Activated naive CD4-positive, alpha-beta T cell treated with anti-CD3 and anti-CD28 coated beads, Interleukin-2, amount 10 ng/mL, durations not matched to agents 7 days and 5 days (primary cell): ENCODE data around the gene ABRACL.

Experiments
- CTCF ChIA-PET: fragments of 350-600 bp; sonication (Branson Sonifier 250); formaldehyde crosslinking; loops from one replicate; lab custom pipeline; 2021; ENCODE audit warnings: antibody characterized with exemption; lab: Charles Lee
- DNase-seq: peaks from one replicate; pipeline ENCODE4 v3.0.0-alpha.2; 2020
- H3K27ac Mint-ChIP-seq: one replicate; pipeline ENCODE4 v1.8.0; 2021; ENCODE audit warnings: mild to moderate bottlenecking, moderate library complexity, mixed read lengths
- H3K27me3 Mint-ChIP-seq: one replicate; pipeline ENCODE4 v1.8.0; 2021; ENCODE audit warnings: mild to moderate bottlenecking, mixed read lengths
- H3K36me3 Mint-ChIP-seq: one replicate; pipeline ENCODE4 v1.8.0; 2021; ENCODE audit warnings: mixed read lengths
- H3K4me1 Mint-ChIP-seq: one replicate; pipeline ENCODE4 v1.8.0; 2021; ENCODE audit warnings: mixed read lengths
- H3K4me3 Mint-ChIP-seq: one replicate; pipeline ENCODE4 v1.8.0; 2021; ENCODE audit warnings: mild to moderate bottlenecking, moderate library complexity, mixed read lengths
- H3K9me3 Mint-ChIP-seq: one replicate; pipeline ENCODE4 v1.8.0; 2021; ENCODE audit warnings: mixed read lengths

The ABRACL gene

DNA sequence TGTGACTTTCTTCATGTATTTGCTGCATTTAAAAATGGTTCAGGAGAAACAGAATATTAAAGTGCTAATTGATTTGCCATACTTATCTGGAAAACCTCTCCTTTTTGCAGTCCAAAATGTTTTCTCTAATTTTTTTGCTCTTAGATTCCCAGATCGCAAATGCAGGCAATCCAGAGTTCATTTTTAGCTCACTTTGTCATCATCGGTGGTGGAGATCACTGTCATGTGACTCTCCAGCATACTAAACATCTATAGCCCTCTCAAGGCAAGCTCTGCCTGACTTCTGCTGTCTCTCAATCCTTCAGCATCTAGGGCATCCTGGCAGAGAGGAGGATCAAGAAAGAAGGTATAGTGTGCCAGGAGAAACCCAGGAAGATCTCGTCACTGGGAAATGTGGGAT is 24.8 kb downstream of the ABRACL start:
- CTCF ChIA-PET, result interaction anchor here (0.6 to 1.3 kb wide), 2 partner anchors 64 to 237 kb away, joined by 3 read pairs; no protein-coding TSS in a partner anchor
- no peaks in the 10 kb centered on the region for H3K4me1 Mint-ChIP-seq
- no peaks in the 10 kb centered on the region for H3K9me3 Mint-ChIP-seq
- no peaks in the 10 kb centered on the region for H3K36me3 Mint-ChIP-seq
- no peak for DNase-seq
- peaks cover 4% of the 10 kb centered on the region for H3K27me3 Mint-ChIP-seq
- H3K27ac Mint-ChIP-seq, result no peak overlapping the region
- H3K4me3 Mint-ChIP-seq, result no peak overlapping the region

DNA sequence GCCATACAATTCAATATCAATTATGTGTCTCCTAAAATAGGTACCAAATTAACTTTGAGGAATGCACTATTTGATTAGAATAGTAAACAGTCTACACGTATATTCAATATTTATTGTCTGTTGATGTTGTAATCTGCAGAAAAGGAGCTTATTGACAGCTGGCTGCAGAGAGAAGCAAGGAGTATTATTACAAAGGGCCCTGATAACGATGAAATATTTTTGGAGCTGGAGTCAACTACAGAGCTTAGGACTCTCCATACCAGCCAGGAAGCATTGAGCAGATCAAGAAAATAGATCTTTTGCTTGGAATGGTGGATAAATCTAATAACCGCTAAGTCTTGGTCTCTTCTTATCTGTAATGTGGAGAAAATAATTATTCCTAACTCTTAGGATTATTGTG is 25.5 kb downstream of the ABRACL start:
- no peak for DNase-seq
- CTCF ChIA-PET, result interaction anchor here (0.6 to 0.9 kb wide), 3 partner anchors 20 to 238 kb away, joined by 3 read pairs; no protein-coding TSS in a partner anchor
- Mint-ChIP-seq H3K9me3 (no peaks in the 10 kb centered on the region), H3K4me3 (no peak overlapping the region), H3K36me3 (no peaks in the 10 kb centered on the region), H3K4me1 (no peaks in the 10 kb centered on the region), H3K27me3 (peaks cover 4% of the 10 kb centered on the region), H3K27ac (no peak overlapping the region)

DNA sequence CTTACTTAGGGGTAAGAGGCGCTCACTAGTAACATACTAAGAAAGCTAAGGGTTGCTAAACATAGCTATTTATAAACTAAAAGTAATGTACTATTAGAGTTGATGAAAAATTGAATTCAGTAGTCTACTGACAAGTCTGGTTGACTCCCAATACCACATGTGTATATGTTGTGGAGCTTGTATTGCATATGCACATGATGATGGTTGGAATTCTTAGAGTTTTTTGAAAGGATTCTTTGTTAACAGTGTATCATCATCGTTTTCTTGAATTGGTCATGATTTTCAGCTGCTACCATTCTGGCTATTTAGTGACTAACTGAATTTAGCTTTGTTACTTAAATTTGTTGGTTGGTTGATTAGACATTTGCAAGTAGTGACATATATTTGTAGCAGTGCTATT is 27.2 kb downstream of the ABRACL start:
- Mint-ChIP-seq H3K27ac (no peak overlapping the region), H3K4me3 (no peak overlapping the region), H3K27me3 (peaks cover 4% of the 10 kb centered on the region)

DNA sequence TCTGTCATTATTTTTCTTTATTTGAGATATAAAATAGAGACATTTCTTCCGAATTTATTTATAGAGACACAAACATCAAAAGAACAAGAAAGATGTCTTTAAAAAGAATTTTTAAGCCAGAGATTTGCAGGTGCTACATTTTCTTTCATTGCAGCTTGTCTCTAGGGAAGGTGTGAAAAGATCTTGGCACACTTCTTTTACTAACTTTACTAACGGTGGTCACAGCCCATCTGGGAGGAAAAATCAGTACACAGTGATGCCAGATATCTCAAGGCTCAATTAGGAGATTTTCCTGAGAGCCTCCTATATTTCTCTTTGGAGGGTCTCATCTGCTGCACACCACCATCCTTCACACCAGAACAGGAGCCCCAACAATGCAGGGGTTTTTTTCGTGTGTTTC is 29.5 kb downstream of the ABRACL start:
- no peak for DNase-seq
- H3K36me3 Mint-ChIP-seq, result no peaks in the 10 kb centered on the region
- no peak overlapping the region for H3K4me3 Mint-ChIP-seq
- no peaks in the 10 kb centered on the region for H3K9me3 Mint-ChIP-seq
- no peak overlapping the region for H3K27ac Mint-ChIP-seq
- H3K4me1 Mint-ChIP-seq, result no peaks in the 10 kb centered on the region
- CTCF ChIA-PET, result no interaction called here
- no peaks in the 10 kb centered on the region for H3K27me3 Mint-ChIP-seq

More for the DNA sequence above, 27.2 kb downstream of the ABRACL start:
- no peaks in the 10 kb centered on the region for H3K36me3 Mint-ChIP-seq
- H3K4me1 Mint-ChIP-seq, result no peaks in the 10 kb centered on the region
- H3K9me3 Mint-ChIP-seq, result no peaks in the 10 kb centered on the region
- CTCF ChIA-PET, result no interaction called here
- no peak for DNase-seq

DNA sequence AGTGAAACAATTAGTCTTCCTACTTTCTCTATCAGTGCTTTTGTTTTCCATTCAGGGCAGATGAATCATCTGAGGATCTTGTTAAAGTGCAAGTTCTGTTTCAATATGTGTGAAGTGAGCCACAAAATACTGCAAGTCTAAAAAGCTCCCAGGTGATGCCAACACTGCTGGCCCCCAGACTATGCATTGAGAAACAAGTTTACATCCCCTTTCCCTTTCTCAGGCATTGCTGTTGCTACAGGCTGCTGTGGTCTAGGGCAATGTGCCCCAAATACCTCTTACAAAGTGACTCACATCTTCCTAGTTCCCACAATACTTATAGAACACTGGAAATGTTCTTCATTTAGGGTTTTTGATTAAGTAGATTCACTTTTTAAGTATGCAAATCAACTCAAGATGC is 31.8 kb downstream of the ABRACL start:
- CTCF ChIA-PET, result no interaction called here

DNA sequence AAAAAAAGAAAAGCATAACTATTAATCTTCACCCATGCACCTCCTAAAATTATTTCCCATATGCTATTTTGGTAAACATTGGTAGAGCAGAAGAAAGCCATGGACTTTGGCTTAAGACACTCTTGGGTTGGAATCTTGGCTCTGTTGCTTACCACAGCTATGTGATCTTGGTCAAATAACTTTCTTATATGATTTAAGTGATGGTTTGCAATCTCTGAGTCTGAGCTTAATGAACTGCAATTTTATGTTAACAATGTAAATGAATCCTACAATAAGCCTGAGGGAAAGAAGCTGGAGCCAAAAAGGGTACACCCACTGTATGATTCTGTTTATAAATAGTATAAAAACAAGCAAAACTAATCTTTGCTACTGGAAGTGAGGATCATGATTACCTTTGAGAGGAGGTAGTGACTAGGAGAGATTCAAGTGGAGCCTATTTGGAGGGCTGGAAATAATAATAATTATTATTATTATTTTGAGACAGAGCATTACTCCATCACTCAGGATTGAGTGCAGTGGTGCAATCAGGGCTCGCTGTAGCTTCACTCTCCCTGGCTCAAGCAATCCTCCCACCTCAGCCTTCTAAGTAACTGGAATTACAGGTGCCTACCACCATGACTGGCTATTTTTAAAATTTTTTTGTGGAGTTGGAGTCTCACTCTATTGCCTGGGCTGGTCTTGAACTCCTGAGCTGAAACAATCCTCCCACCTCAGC is 34.5 kb downstream of the ABRACL start:
- no peak for DNase-seq
- Mint-ChIP-seq H3K4me3 (no peak overlapping the region), H3K36me3 (no peaks in the 10 kb centered on the region), H3K9me3 (no peaks in the 10 kb centered on the region), H3K27ac (no peak overlapping the region), H3K27me3 (peaks cover 5% of the 10 kb centered on the region), H3K4me1 (no peaks in the 10 kb centered on the region)
- CTCF ChIA-PET, result no interaction called here

More for the DNA sequence above, 31.8 kb downstream of the ABRACL start:
- H3K4me1 Mint-ChIP-seq, result no peaks in the 10 kb centered on the region
- H3K4me3 Mint-ChIP-seq, result no peak overlapping the region
- DNase-seq, result no peak
- no peaks in the 10 kb centered on the region for H3K27me3 Mint-ChIP-seq
- no peaks in the 10 kb centered on the region for H3K9me3 Mint-ChIP-seq
- no peaks in the 10 kb centered on the region for H3K36me3 Mint-ChIP-seq
- no peak overlapping the region for H3K27ac Mint-ChIP-seq

DNA sequence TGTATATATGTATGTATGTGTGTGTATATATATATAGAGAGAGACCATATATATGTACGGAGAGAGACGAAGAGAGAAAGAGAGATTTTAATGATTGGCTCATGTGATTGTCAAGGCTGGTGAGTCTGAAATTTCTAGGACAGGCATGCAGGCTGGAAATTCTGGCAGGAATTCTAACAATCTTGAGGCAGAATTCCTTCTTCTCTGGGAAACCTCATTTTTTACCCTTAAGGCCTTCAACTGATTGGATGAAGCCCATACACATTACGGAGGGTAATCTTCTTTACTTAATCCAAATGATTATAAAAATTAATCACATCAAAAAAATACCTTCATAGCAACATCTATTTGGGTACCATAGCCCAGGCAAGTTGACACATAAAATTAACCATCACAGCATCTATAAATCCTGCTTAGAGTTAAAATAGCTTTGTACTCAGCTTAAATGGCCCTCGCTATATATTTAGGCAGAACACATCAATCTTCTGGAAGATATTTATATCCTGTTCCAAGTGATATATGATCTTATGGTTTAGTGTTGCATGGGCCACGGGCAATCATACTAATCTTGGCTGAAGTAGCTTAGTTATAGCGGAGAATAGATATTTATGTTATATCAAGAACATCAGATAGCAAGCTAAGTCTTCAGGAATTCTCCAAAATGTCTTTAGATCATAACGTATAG is 36.6 kb downstream of the ABRACL start:
- Mint-ChIP-seq H3K4me3 (no peak overlapping the region), H3K27ac (no peak overlapping the region), H3K9me3 (no peaks in the 10 kb centered on the region), H3K36me3 (no peaks in the 10 kb centered on the region), H3K4me1 (no peaks in the 10 kb centered on the region), H3K27me3 (peaks cover 5% of the 10 kb centered on the region)
- CTCF ChIA-PET, result no interaction called here
- DNase-seq, result no peak

DNA sequence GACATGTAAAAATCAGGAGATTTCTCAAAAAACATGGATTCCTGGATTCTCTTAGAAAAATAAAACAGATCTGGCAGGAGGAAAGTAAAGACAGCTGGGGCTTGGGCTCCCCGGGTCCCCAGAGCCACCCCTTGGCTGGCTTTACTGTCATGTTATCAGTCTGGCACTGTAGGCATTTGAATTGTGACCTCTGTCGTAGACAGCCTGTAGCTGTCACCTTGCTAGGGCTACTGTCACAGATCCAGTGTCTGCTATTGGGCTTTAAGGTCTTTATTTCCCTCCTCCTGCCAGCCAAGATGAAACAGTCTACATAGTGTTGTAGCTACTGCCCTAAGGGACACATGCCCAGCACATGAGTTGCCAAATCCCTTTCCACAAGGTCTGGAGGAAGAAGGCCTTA is 37.5 kb downstream of the ABRACL start:
- no peak overlapping the region for H3K4me3 Mint-ChIP-seq

DNA sequence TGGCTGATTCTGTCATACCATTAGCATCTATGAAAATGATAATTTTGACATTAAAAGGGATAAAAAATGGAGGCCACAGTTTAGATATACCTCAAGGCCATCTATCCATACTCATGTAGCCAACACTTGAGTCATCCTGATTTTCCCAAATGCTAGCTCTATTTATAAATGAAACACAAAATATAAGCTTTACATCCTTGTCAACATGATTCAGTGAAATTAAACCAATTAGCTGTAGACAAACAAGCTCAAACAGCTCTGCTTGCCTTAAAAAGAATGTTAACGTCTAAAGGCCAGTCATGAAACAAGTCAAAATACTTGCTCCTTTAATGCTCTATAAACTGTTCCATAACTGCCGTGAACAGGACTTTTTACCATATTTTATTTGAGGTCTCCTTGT is 40.3 kb downstream of the ABRACL start:
- Mint-ChIP-seq H3K36me3 (no peaks in the 10 kb centered on the region), H3K9me3 (no peaks in the 10 kb centered on the region), H3K4me1 (no peaks in the 10 kb centered on the region), H3K4me3 (no peak overlapping the region), H3K27me3 (peaks cover 5% of the 10 kb centered on the region), H3K27ac (no peak overlapping the region)
- CTCF ChIA-PET, result no interaction called here
- no peak for DNase-seq

More for the DNA sequence above, 37.5 kb downstream of the ABRACL start:
- Mint-ChIP-seq H3K27me3 (peaks cover 5% of the 10 kb centered on the region), H3K27ac (no peak overlapping the region), H3K4me1 (no peaks in the 10 kb centered on the region), H3K36me3 (no peaks in the 10 kb centered on the region), H3K9me3 (no peaks in the 10 kb centered on the region)
- CTCF ChIA-PET, result no interaction called here
- no peak for DNase-seq

DNA sequence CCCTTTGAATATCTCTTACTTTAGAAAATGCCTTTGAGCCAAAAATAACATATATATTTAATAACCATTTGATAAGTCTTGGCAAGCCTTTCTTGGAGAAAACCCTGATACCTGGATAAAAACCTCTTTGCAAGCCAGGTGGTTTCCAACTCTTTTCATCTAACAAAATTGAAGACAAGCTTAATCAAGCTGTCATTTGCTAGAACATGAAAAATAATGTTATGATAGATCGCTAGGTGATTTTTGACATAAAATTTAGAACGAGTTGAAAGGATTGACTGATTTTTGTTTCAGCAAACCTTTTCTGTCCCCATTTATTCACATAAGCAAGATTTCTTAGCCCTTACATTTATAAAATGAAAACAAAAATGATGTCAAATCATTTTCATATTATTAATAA is 44.6 kb downstream of the ABRACL start:
- Mint-ChIP-seq H3K9me3 (no peaks in the 10 kb centered on the region), H3K4me1 (no peaks in the 10 kb centered on the region), H3K27ac (no peak overlapping the region), H3K36me3 (no peaks in the 10 kb centered on the region), H3K27me3 (no peaks in the 10 kb centered on the region), H3K4me3 (no peak overlapping the region)
- no peak for DNase-seq
- CTCF ChIA-PET, result no interaction called here

DNA sequence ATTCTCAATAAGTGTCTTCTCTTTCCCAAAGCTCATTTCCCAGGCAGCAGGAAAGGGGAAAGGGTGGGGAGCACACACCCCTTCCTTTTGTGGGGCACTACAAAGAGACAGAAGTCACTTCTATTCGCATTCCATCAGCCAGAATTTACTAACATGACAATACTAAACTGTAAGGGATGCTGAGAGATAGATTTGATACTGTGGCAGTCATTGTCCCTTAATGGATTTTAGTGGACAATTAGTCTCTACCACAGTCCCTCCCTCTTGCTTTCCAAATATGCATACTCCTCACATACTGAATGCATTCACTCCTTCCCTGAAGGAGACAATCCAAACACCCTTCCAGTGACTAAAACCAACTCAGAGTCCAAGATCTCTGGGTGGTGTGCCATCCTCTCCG is 50.5 kb downstream of the ABRACL start:
- CTCF ChIA-PET, result no interaction called here
- DNase-seq, result no peak
- no peaks in the 10 kb centered on the region for H3K9me3 Mint-ChIP-seq
- H3K27me3 Mint-ChIP-seq, result no peaks in the 10 kb centered on the region
- no peak overlapping the region for H3K27ac Mint-ChIP-seq
- H3K36me3 Mint-ChIP-seq, result no peaks in the 10 kb centered on the region
- H3K4me1 Mint-ChIP-seq, result peaks cover 4% of the 10 kb centered on the region
- H3K4me3 Mint-ChIP-seq, result no peak overlapping the region

DNA sequence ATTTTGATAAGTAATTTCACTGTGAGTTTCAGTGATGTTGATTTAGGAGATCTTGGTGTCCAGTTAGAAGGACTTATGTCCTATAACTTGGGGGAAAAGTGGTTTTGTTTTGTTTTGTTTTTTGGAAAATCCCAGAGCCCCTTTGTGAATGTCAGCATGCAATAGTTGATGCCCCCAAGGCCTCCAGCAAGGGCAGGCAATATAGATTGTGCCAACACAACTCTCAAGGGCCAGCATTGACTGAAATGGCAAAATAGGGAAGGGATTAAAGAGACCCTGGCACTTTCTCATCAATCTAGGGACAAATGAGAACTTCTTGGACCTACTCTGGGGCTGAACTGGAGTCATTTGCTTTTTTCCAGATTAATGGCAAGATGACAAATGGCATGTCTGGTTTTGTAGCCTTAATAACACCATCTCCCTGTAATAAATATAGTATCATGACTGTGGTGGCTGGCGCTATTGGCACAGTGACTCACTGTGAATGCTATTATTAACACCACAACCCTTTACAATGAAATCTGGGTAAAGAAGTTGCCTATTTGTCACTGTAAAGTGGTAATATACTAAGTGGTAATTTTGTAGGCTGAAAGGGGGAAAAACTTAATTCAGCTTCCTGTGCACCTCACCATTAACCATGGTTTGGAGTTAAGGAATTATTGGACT is 51.8 kb downstream of the ABRACL start:
- CTCF ChIA-PET, result no interaction called here
- Mint-ChIP-seq H3K4me3 (no peak overlapping the region), H3K27me3 (no peaks in the 10 kb centered on the region), H3K36me3 (no peaks in the 10 kb centered on the region), H3K4me1 (peaks cover 4% of the 10 kb centered on the region), H3K27ac (no peak overlapping the region), H3K9me3 (peaks cover 2% of the 10 kb centered on the region)
- DNase-seq, result no peak

DNA sequence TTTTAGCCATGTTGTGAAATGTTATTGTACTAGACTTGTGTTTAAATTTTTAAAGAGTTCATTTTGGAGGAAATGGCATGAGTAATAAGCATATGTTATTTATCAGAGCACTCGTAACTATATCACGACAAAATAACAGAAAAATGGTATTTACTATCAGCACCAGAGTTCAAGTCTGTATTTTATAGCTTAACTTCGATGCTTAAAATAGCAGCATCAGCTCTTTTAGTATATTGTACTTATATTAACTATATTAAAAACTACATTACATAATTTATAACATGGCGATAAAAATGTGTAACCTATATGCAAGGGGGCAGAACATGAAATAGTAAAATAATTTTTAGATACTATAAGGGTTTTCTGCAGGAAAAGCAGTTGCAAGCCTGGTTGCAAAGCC is 52.9 kb downstream of the ABRACL start:
- peaks cover 4% of the 10 kb centered on the region for H3K4me1 Mint-ChIP-seq
- no peak for DNase-seq
- H3K27me3 Mint-ChIP-seq, result no peaks in the 10 kb centered on the region
- CTCF ChIA-PET, result no interaction called here
- H3K4me3 Mint-ChIP-seq, result no peak overlapping the region
- H3K36me3 Mint-ChIP-seq, result no peaks in the 10 kb centered on the region
- no peak overlapping the region for H3K27ac Mint-ChIP-seq
- peaks cover 2% of the 10 kb centered on the region for H3K9me3 Mint-ChIP-seq

DNA sequence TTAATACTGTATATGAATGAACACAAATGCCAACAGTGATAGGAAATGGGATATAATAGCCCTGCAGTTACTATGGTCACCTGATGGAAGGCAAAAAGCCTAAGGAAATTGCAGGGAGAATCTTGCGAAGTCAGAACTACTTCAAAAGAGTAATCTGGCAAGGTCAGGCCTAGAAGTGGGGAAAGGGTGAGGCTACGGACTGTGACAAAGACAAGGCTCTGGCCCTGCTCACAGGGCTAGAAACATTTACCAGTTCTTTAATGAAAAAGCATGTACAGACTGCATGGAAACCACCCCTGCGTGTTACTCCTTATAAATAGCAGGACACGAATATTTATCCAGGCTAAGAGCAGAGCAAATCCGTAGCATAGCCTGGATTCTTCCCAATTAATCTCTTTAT is 53.8 kb downstream of the ABRACL start:
- no peak for DNase-seq
- Mint-ChIP-seq H3K9me3 (peaks cover 2% of the 10 kb centered on the region), H3K4me3 (no peak overlapping the region), H3K27ac (no peak overlapping the region), H3K27me3 (no peaks in the 10 kb centered on the region), H3K36me3 (no peaks in the 10 kb centered on the region), H3K4me1 (peaks cover 4% of the 10 kb centered on the region)
- CTCF ChIA-PET, result no interaction called here

DNA sequence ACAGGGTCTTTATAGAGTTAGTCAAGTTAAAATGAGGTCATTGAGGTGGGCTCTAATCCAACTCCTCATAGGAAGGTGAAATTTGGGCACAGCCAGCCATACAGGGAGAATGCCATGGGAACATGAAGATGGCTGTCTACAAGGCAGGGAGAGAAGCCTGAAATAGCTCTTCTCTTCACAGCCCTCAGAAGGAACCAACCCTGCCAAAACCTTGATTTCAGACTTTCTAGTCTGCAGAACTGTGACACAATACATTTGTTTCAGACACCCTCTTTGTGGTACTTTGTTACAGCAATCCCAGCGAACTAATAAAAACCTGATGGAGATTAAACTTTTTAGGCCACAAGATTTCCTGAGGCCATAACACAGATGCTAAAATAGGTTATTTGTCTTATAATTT is 63.3 kb downstream of the ABRACL start:
- Mint-ChIP-seq H3K36me3 (no peaks in the 10 kb centered on the region), H3K27me3 (no peaks in the 10 kb centered on the region), H3K27ac (no peak overlapping the region), H3K4me1 (peaks cover 4% of the 10 kb centered on the region), H3K9me3 (peaks cover 10% of the 10 kb centered on the region), H3K4me3 (no peak overlapping the region)
- DNase-seq, result no peak
- CTCF ChIA-PET, result no interaction called here
